ENCODE measurements around the gene CNBD2. TPM values are rescaled to one million over a fixed set of nuclear protein-coding genes. Genes with fewer than 3 reads are reported as not detected.
"Not testable (repeated sequence)": the region's sequence is repeated elsewhere in the genome, so short reads cannot be mapped to it uniquely, and the experiment has no call there.

The CNBD2 gene
- total and polyA plus RNA-seq, 5 experiments from 2014 or later = 6.4 to 11.3 (median 8.7) TPM

DNA sequence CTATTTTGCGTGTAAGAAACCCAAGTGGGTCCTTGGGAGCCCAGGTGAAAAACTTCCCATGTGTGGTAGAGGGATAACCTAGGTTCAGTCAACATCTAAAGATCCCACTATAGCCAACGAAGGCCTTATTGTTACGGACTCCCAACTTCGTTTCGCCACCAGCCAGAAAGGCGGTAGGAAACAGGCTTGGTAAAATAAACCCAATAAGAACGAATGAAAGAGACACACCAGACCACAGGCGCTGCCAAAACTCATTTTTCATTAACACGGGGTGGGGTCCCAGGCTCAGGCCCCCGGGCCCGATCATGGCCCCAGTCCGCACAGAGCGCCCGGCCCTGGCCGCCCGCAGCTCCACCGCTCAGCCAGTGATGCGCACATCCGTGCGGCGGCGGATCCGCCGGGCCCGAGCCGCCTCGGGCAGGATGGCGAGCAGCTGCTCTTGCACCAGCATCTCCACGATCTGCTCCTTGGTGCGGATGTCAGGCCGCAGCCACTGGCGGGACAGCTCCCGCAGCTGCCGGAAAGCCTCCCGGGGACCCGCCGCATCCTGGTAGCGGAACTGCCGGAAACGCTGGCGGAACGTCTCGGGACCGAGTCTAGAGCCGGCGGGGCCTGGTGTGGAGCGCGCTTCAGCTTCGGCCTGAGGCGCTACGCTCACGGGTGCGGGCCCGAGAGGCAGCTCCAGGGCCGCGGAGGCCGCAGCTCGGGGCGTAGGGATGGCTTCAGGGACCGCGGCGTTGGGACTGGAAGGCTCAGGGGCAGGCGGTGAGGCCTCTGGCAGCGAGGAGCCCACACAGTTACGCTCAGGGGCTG, 14.8 kb upstream of the CNBD2 start:
- Mint-ChIP-seq H3K4me1 (peaks cover 6 to 31% (median 26%) of the 10 kb centered on the region in 4 donors), H3K36me3 (peaks cover 0 to 10% (median 2%) of the 10 kb centered on the region in 3 donors), H3K27me3 (no peaks in the 10 kb centered on the region), H3K4me3 (peak overlapping the region; percentile 89 to 100 (median 99)), H3K9me3 (no peaks in the 10 kb centered on the region), H3K27ac (peak overlapping the region; percentile 94 to 100 (median 99))
- POLR2A ChIA-PET = interaction anchor here (0.6 to 3.5 kb wide), 36 partner anchors 9 to 1960 kb away, joined by 3 to 77 read pairs (median 4); partner anchors contain the start of genes AAR2, ACSS2, CEP250 and CNBD2
- DNase-seq = peak; percentile 52 to 83 (median 70)
- ATAC-seq = peak; percentile 43 to 45

DNA sequence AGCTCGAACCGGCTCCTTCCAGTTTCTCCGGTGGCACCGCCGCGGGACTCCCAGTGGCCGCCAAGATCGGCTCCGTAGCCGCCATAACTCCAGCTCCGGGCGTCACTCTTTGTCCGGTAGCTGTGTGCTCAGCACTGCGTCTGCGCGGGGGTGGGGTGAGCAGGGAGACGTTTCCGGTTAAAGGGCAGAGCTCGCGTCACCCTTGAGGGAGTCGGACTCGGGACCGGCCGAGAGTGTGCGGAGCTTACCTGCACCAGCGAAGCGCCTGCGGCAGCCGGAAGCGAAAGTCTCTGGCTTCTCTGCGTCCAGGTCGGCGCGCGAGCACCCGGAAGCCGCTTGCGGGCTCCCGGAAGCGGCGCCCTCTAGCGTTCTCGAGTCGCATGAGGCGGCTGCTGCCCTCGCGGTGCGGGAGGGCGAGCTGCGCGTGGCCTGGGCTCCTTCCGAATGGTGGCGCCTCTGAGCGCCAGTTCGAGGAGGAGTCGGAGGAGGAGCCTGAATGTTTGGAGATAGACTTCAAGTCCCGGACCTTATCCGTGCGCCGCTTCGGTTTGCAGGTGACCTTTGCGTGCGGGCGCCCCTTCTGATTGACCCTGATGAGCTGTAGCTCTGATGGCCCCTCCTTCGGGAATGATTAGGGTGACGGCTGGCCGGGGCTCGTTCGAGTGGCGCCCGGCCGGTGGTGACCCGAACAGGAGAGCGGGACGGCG, 14.0 kb upstream of the CNBD2 start, which contains the start of gene SCAND1:
TSS of gene SCAND1 (minus strand) at position 303 of the 707 bp plus-strand sequence. CDS start at position 85, 218 bp downstream.
- ATAC-seq = peak; percentile 86
- H3K4me3 Mint-ChIP-seq = peak within 1 kb of the TSS; percentile 89 to 100 (median 99)

DNA sequence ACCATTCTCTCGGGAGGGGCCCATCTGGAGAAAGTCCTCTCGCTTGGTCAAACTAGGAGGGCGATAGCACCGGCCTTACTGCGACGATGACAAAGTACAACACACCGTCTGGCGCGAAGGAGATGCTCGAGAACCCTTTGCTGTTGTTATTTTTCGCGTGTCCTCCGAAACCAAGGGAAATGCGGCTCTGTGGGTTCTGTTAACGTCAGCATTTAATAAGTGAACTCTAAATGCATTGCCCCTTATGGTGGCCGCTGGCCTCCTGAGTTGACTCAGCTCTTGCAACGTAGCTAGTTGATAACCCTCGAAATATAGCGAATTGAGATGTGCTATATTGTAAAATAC, 13.5 kb upstream of the CNBD2 start:
- Mint-ChIP-seq H3K4me3 (peak overlapping the region; percentile 89 to 100 (median 99)), H3K36me3 (peaks cover 1 to 7% (median 5%) of the 10 kb centered on the region in 3 donors), H3K9me3 (peaks cover 0 to 3% (median 0%) of the 10 kb centered on the region in 9 donors), H3K27me3 (no peaks in the 10 kb centered on the region), H3K4me1 (peaks cover 6 to 31% (median 26%) of the 10 kb centered on the region in 4 donors), H3K27ac (peak overlapping the region; percentile 94 to 100 (median 99))
- POLR2A ChIA-PET = interaction anchor here (0.8 to 3.5 kb wide), 22 partner anchors 8 to 1842 kb away, joined by 3 to 77 read pairs (median 10); partner anchors contain the start of genes ACSS2, CEP250, CPNE1 and EIF2S2
- DNase-seq (peak in 5 of 10 donors; percentile 8 to 58 (median 51)), ATAC-seq (peak; percentile 3 to 10)

More for the DNA sequence above, 14.0 kb upstream of the CNBD2 start, which contains the start of gene SCAND1:
- POLR2A ChIA-PET = interaction anchor here (0.6 to 3.5 kb wide), 38 partner anchors 8 to 1961 kb away, joined by 3 to 77 read pairs (median 4); partner anchors contain the start of genes AAR2, ACSS2, CEP250 and CPNE1
- Mint-ChIP-seq H3K9me3 (no peaks in the 10 kb centered on the region), H3K4me1 (peaks cover 6 to 31% (median 26%) of the 10 kb centered on the region in 4 donors), H3K27ac (peak within 1 kb of the TSS; percentile 94 to 100 (median 99)), H3K27me3 (no peaks in the 10 kb centered on the region), H3K36me3 (peaks cover 5 to 6% (median 6%) of the 10 kb centered on the region in 3 donors)
- DNase-seq = peak; percentile 93 to 99 (median 97)

DNA sequence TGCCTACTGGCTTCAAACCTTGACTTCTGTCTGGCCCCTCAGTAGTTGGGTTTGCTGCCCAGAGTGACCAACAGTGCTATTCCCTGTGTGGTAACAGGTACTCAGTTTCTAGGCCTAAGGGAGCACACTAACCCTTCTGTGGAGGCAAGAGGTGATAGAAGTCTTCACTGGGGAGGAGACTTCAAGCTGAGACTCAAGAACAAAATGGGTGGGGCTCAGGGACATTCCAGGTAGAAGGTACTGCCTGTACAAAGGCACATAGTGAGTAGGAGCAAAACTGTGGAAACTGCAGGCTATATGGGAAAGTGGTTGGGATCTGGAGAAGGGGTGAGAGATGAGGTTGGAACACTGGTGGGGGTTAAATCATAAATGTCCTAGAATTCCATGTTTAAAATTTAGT, 11.8 kb upstream of the CNBD2 start:
- Mint-ChIP-seq H3K36me3 (peaks cover 0 to 7% (median 5%) of the 10 kb centered on the region in 3 donors), H3K9me3 (peaks cover 0 to 3% (median 0%) of the 10 kb centered on the region in 9 donors), H3K4me1 (peaks cover 6 to 28% (median 23%) of the 10 kb centered on the region in 4 donors), H3K4me3 (peak overlapping the region in 5 of 10 donors; percentile 22 to 40 (median 31)), H3K27me3 (no peaks in the 10 kb centered on the region), H3K27ac (peak overlapping the region in 3 of 10 donors; percentile 21 to 70 (median 23))
- DNase-seq (no peak), ATAC-seq (no peak)
- POLR2A ChIA-PET = no interaction called here

DNA sequence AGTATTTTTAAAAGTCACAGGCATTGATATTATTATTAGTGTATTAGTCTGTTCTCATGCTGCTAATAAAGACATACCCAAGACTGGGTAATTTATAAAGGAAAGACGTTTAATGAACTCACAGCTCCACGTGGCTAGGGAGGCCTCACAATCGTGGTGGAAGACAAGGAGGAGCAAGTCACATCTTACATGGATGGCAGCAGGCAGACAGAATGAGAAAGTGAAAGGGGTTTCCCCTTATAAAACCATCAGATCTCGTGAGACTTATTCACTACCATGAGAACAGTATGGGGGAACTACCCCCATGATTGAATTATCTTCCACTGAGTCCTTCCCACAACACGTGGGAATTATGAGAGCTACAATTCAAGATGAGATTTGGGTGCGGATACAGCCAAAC, 9.1 kb upstream of the CNBD2 start:
- DNase-seq, H3K36me3 Mint-ChIP-seq, H3K4me3 Mint-ChIP-seq, H3K9me3 Mint-ChIP-seq, POLR2A ChIA-PET, H3K27me3 Mint-ChIP-seq, ATAC-seq: not testable (repeated sequence)
- H3K4me1 Mint-ChIP-seq = peaks cover 2 to 11% (median 8%) of the 10 kb centered on the region in 4 donors
- peak overlapping the region in 1 of 10 donors; percentile 43 for H3K27ac Mint-ChIP-seq

DNA sequence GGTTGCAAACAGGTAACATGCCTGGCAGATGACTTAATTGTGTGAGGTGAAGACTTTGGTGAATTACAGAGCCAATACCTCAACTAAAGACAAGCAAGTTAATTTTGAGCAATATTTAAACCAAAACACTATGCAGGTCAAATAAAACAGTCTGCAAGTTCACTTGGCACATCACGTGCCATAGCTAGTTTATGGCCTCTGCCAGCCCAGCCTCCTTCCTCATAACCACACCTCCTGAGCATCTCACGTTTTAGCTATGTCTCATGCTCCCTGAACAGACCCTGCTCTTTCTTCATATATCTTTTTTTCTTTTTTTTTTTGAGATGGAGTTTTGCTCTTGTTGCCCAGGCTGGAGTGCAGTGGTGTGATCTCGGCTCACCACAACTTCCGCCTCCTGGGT, 4.5 kb upstream of the CNBD2 start:
- ATAC-seq (no peak), DNase-seq (no peak)
- Mint-ChIP-seq H3K36me3 (peaks cover 0 to 5% (median 4%) of the 10 kb centered on the region in 3 donors), H3K4me3 (no peak overlapping the region), H3K4me1 (peaks cover 0 to 5% (median 3%) of the 10 kb centered on the region in 4 donors), H3K27ac (no peak overlapping the region), H3K27me3 (peaks cover 0 to 2% (median 0%) of the 10 kb centered on the region in 5 donors), H3K9me3 (peaks cover 0 to 3% (median 0%) of the 10 kb centered on the region in 9 donors)
- POLR2A ChIA-PET = no interaction called here

DNA sequence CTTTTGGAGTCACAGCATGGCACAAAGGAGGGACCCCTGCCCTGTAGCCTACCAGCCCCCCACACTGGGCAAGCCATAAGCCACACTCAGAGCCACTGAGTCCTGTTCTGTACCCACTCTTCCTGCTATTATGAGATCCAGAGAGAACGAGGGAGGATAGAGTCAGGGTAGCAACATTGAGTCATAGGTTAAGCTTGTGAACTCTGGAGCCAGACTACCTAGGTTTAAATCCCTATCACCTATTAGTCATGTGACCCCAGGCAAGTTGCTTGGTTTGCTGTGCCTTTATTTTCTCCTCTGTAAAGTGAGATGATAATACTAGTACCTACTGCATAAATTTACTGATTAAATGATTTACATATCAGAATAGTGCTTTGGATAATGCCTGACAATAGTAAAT, 540 bp downstream of the CNBD2 start:
- Mint-ChIP-seq H3K9me3 (no peaks in the 10 kb centered on the region), H3K36me3 (peaks cover 0 to 2% (median 0%) of the 10 kb centered on the region in 3 donors), H3K27me3 (peaks cover 0 to 2% (median 0%) of the 10 kb centered on the region in 5 donors), H3K4me3 (no peak overlapping the region), H3K4me1 (peaks cover 0 to 5% (median 3%) of the 10 kb centered on the region in 4 donors), H3K27ac (no peak overlapping the region)
- ATAC-seq (no peak), DNase-seq (no peak)
- POLR2A ChIA-PET = no interaction called here

DNA sequence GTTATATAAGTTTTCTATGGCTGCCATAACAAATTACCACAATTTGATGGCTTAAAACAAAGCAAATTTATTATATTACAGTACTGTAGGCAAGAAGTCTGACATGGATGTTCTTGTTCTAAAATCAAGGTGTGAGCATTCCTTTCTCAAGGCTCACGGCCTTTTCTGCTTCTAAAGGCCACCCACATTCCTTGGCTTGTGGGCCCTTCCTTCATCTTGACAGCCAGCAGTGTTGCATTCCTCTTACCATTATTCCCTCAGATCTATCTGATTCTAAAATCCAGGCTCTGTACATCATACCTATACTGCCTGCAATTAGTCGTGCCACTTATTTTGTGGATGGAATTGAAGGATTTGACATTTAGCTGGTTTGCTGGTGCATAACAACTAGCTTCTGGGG, 3.6 kb downstream of the CNBD2 start:
- H3K27ac Mint-ChIP-seq = no peak overlapping the region
- no peaks in the 10 kb centered on the region for H3K9me3 Mint-ChIP-seq
- H3K27me3 Mint-ChIP-seq = no peaks in the 10 kb centered on the region
- DNase-seq (no peak), ATAC-seq (no peak)
- H3K36me3 Mint-ChIP-seq = peaks cover 0 to 2% (median 0%) of the 10 kb centered on the region in 3 donors
- POLR2A ChIA-PET = no interaction called here
- H3K4me1 Mint-ChIP-seq = peaks cover 0 to under 1% (median under 1%) of the 10 kb centered on the region in 4 donors
- H3K4me3 Mint-ChIP-seq = no peak overlapping the region

DNA sequence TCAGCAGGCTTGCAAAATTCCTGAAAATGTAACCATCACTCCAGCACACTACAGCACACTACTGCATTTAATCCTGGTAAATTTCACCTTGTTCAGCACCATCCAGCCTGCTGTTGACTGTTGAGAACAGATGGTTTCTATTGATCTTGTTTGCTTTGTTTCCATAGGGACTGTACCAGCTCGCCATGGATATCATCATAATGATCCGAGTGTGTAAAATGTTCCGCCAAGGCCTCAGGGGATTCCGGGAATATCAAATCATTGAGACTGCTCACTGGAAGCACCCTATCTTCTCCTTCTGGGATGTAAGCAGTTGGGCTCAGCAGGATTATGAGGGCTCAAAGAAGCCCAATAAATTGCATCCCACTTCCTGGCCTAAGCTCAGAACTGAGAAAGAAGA, 4.1 kb downstream of the CNBD2 start:
- no peaks in the 10 kb centered on the region for H3K27me3 Mint-ChIP-seq
- POLR2A ChIA-PET = no interaction called here
- no peak overlapping the region for H3K4me3 Mint-ChIP-seq
- H3K27ac Mint-ChIP-seq = no peak overlapping the region
- no peaks in the 10 kb centered on the region for H3K9me3 Mint-ChIP-seq
- no peak for DNase-seq
- no peak for ATAC-seq
- H3K36me3 Mint-ChIP-seq = peaks cover 0 to 2% (median 0%) of the 10 kb centered on the region in 3 donors
- H3K4me1 Mint-ChIP-seq = no peaks in the 10 kb centered on the region

DNA sequence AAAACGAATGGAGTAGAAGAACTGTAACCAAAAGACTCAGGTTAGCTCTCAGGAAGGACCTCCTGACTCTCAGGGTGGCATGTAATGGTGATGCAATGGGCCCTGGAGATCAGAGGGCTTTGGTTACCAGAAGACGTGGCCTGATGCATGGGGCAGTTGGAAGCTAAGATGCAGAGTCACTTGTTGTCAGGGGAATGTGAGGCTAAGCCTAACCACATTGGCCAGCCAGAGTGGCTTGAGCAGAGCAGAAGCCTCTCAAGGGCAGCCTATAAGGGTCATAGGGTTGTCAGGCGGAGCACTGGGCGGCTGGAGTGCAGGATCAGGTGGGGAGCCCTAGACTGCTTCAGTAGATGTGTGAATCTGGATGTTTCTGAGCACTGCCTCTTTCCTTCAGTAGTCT, 5.9 kb downstream of the CNBD2 start:
- POLR2A ChIA-PET = no interaction called here
- H3K27ac Mint-ChIP-seq = no peak overlapping the region
- ATAC-seq (no peak), DNase-seq (no peak)
- H3K4me1 Mint-ChIP-seq = no peaks in the 10 kb centered on the region
- no peaks in the 10 kb centered on the region for H3K27me3 Mint-ChIP-seq
- H3K9me3 Mint-ChIP-seq = no peaks in the 10 kb centered on the region
- H3K4me3 Mint-ChIP-seq = no peak overlapping the region
- H3K36me3 Mint-ChIP-seq = peaks cover 0 to 2% (median 0%) of the 10 kb centered on the region in 3 donors

DNA sequence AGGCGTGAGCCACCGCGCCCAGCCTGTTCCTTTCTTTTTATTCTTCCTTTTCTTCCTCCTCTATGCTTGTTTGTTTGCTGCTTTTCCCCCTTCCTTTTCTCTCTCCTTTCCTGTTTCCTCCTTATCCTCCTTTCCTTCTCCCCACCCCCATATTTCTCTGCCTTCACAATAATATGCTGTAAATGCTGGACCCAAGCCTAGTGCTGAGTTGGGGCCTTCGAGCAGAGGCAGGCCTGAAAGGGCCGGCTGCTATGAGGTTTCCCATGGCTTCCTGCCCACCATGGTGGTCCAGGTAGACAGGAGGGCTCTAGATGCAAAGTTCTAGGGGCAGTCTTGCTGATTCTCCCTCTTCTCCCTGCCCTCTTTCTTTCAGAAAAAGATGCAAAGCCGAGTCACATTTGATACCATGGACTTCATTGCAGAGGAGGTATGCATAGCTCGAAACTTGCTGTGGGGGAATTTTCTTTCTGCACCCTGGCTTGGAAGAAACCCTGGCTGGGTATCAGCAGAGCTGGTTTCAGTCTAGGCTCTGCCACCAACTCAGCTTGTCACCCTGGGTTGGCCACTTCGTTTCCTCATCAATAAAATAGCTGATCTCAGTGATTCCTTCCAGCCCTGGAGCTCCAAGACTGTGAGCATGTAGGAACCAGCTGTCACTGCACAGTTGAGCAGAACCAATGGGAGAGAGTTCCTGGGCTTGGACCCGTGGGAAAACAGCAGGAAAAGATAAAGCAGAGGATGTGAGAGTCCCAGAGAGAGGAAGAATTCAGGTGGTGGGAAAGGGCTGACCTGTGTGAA, 7.4 kb downstream of the CNBD2 start:
- H3K27me3 Mint-ChIP-seq = no peaks in the 10 kb centered on the region
- peaks cover 0 to 2% (median 0%) of the 10 kb centered on the region in 3 donors for H3K36me3 Mint-ChIP-seq
- H3K9me3 Mint-ChIP-seq = no peaks in the 10 kb centered on the region
- H3K4me1 Mint-ChIP-seq = no peaks in the 10 kb centered on the region
- H3K27ac Mint-ChIP-seq = peak overlapping the region in 2 of 10 donors; percentile 9 to 17
- no peak overlapping the region for H3K4me3 Mint-ChIP-seq
- DNase-seq (no peak), ATAC-seq (no peak)
- POLR2A ChIA-PET = no interaction called here

DNA sequence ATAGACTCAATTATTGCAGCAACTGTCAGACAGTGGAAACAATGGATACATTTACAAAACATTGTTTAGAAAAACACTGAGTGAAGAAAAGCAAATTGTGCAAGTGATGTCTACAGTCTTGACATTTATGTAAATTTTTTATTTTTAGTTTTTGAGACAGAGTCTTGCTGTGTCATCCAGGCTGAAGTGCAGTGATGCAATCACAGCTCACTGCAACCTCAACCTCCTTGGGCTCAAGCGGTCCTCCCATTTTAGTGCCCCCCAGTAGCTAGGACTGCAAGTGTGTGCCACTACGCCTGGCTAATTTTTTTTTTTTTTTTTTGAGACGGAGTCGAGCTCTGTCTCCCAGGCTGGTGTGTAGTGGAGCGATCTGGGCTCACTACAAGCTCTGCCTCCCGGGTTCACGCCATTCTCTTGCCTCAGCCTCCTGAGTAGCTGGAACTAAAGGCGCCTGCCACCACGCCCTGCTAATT, 9.7 kb downstream of the CNBD2 start:
- H3K27me3 Mint-ChIP-seq = peaks cover 0 to 5% (median 0%) of the 10 kb centered on the region in 5 donors
- H3K36me3 Mint-ChIP-seq = no peaks in the 10 kb centered on the region
- POLR2A ChIA-PET = no interaction called here
- no peaks in the 10 kb centered on the region for H3K9me3 Mint-ChIP-seq
- H3K4me1 Mint-ChIP-seq = peaks cover 0 to 2% (median 0%) of the 10 kb centered on the region in 4 donors
- H3K27ac Mint-ChIP-seq = peak overlapping the region in 1 of 10 donors; percentile 43
- ATAC-seq = no peak
- H3K4me3 Mint-ChIP-seq = no peak overlapping the region
- no peak for DNase-seq
